Measurements from ENCODE around the gene UVRAG. TPM values are rescaled to one million over a fixed set of nuclear protein-coding genes. Genes with fewer than 3 reads are reported as not detected.

Gene UVRAG
- total and polyA plus RNA-seq, 12 donors: 5.0 to 18.3 (median 13.4) TPM

- intact Hi-C loops (cut with DNase I): no loop called here
- H3K27me3 ChIP-seq: no peaks in the 10 kb centered on the region
- TF ChIP-seq CTCF (IDR thresholded peaks at IDR 0.05): no peak
- H3K27ac ChIP-seq: no peak overlapping the region
- DNase-seq: no peak
- WGBS, 2 donors: 92 to 97% methylated on average over 2 of the region's 2 CpGs
- H3K4me3 ChIP-seq: no peak overlapping the region
- peaks cover 0 to 12% (median 0%) of the 10 kb centered on the region in 9 donors for H3K4me1 ChIP-seq
- ATAC-seq: no peak
- H3K9me3 ChIP-seq: no peaks in the 10 kb centered on the region
- H3K36me3 ChIP-seq: no peaks in the 10 kb centered on the region
These were observed 178.1 kb downstream of the UVRAG start for GRCh38 chr11:75993126-75993525.

GRCh38 chr11:75994616-75995015, 179.6 kb downstream of the UVRAG start:
- Histone ChIP-seq H3K27me3 (no peaks in the 10 kb centered on the region), H3K4me3 (no peak overlapping the region), H3K36me3 (no peaks in the 10 kb centered on the region), H3K27ac (no peak overlapping the region), H3K4me1 (peaks cover 0 to 12% (median 0%) of the 10 kb centered on the region in 9 donors), H3K9me3 (no peaks in the 10 kb centered on the region)
- WGBS, 2 donors: 92% methylated on average over 3 of the region's 3 CpGs
- ATAC-seq (no peak), DNase-seq (no peak)
- TF ChIP-seq CTCF (IDR thresholded peaks at IDR 0.05): no peak
- intact Hi-C loops (cut with DNase I): no loop called here

GRCh38 chr11:75996523-75997442, 181.8 kb downstream of the UVRAG start:
- no peak for ATAC-seq
- no peaks in the 10 kb centered on the region for H3K36me3 ChIP-seq
- H3K4me3 ChIP-seq: no peak overlapping the region
- peaks cover 0 to 12% (median 0%) of the 10 kb centered on the region in 9 donors for H3K4me1 ChIP-seq
- peaks cover 0 to 15% (median 4%) of the 10 kb centered on the region in 11 donors for H3K9me3 ChIP-seq
- no peaks in the 10 kb centered on the region for H3K27me3 ChIP-seq
- intact Hi-C loops (cut with DNase I): no loop called here
- no peak overlapping the region for H3K27ac ChIP-seq
- no peak for TF ChIP-seq CTCF (IDR thresholded peaks at IDR 0.05)
- 21 to 41% methylated on average over 1 of the region's 1 CpG for WGBS, 2 donors
- DNase-seq: no peak

- DNase-seq: no peak
- H3K27ac ChIP-seq: no peak overlapping the region
- no peak for ATAC-seq
- WGBS, 2 donors: 99% methylated on average over 3 of the region's 3 CpGs
- no peak for TF ChIP-seq CTCF (IDR thresholded peaks at IDR 0.05)
- intact Hi-C loops (cut with DNase I): no loop called here
- H3K36me3 ChIP-seq: peaks cover 0 to 57% (median 24%) of the 10 kb centered on the region in 9 donors
- no peaks in the 10 kb centered on the region for H3K4me1 ChIP-seq
- H3K4me3 ChIP-seq: no peak overlapping the region
- peaks cover 0 to 18% (median 4%) of the 10 kb centered on the region in 11 donors for H3K9me3 ChIP-seq
- H3K27me3 ChIP-seq: no peaks in the 10 kb centered on the region
These were observed 189.4 kb downstream of the UVRAG start for GRCh38 chr11:76004400-76004799.
